T47D (cell line): ENCODE data around the gene UTP3.
"Not testable (repeated sequence)": the region's sequence is repeated elsewhere in the genome, so short reads cannot be mapped to it uniquely, and the experiment has no call there.

Experiments
- DNase-seq, 2 experiments: peaks; one replicate each; pipeline versions ENCODE4 v3.0.0 to v3.0.0-alpha.2; 2011 to 2012; ENCODE audit warnings: low read depth in 1 of 2, low spot score in 1 of 2
- JUND ChIP-seq: IDR thresholded peaks from 2 replicates; pipeline ENCODE4 v1.6.1; 2012; ENCODE audit warnings: low read depth
- in situ Hi-C: cut with HindIII; loops from 2 replicates; pipeline ENCODE4 v1.10.0; 2016; ENCODE audit warnings: low sequenced_read_pairs, low pct_unique_long_range_greater_than_20kb

UTP3 gene

GRCh38 chr4:70734168-70734954 lies 46.0 kb downstream of the UTP3 start:
- no peak for TF ChIP-seq JUND
- DNase-seq: peak in 1 of 2 experiments; percentile 2
- in situ Hi-C loops: no loop called here

- no peak for DNase-seq
- in situ Hi-C loops: no loop called here
- TF ChIP-seq JUND: no peak
Measured at GRCh38 chr4:70734971-70735370, 46.6 kb downstream of the UTP3 start.

- in situ Hi-C loops: not testable (repeated sequence)
- peak in 1 of 2 experiments; percentile 27 for DNase-seq
Measured at GRCh38 chr4:70735915-70736314, 47.6 kb downstream of the UTP3 start.

GRCh38 chr4:70737006-70737405 lies 48.7 kb downstream of the UTP3 start:
- in situ Hi-C loops: no loop called here
- no peak for TF ChIP-seq JUND
- no peak for DNase-seq

GRCh38 chr4:70737409-70737808 lies 49.1 kb downstream of the UTP3 start:
- no peak for DNase-seq
- in situ Hi-C loops: no loop called here
- no peak for TF ChIP-seq JUND

- in situ Hi-C loops: no loop called here
- TF ChIP-seq JUND: no peak
Measured at GRCh38 chr4:70739496-70740337, 51.4 kb downstream of the UTP3 start.

More at GRCh38 chr4:70739496-70740337, 51.4 kb downstream of the UTP3 start:
- no peak for DNase-seq
